A549 treated with Mapracorat at 1 μM for 4 hours (cell line): Measurements from ENCODE around the gene JADE2. TPM values are rescaled to one million over a fixed set of nuclear protein-coding genes. Genes with fewer than 3 reads are reported as not detected.

Experiments used
- total RNA-seq: library from RNA; stranded (reverse); fragments of 200-300 nt; extraction: Qiagen RNA extraction; gene quantifications from 5 replicates; pipeline ENCODE4 v1.2.3, GENCODE V29; 2022

JADE2 gene
- 28.9 to 41.2 TPM (median 37.8 TPM) in 5 replicates for total RNA-seq

DNA sequence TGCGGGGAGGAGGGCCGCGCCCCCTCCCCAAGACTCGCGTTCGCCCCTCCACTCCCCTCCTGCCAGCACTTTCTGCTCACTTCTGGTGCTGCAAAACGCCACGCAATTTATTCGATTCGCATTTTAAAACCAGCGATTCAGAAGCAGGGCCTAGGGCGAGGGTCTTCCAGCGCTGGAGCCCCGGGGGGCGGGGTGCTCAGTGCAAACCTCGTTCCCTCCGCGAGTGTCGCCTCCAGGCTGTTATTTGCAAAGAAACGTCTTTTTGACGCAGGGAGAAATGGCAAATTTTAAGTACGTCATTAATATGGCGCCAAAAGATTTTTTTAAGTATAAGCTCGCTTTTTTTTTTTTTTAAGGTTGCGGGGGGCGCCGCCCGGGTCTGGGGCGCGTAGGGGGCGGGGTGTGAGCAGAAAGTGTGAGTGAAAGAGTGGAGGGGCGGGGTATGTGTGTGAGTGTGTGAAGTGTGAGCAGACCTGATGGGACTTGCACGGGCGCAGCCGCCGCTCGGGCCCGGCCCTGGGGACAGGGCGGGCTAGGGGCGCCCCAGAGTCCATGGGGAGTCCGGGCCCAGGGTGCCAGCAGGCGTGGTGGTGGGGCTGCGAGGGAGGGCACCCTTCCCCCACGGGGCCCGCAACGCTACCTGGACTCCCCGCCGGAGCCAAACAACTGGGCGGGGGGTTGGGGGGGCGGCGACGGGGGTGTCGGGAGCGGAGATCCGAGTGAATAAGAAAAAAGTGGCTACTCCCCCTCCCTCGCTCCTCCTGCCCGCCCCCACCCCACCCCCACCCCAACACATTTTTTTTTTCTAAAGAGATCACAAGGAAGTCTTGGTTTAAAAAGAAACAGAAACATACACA is at the start of gene JADE2:
Gene JADE2, plus strand, starts transcription at position 845 of the 857 bp plus-strand sequence. CDS start 10,188 bp downstream, outside the sequence.

Other genes starting within 250 kb of the JADE2 start
- gene CDKL3, start 158.5 kb upstream of the JADE2 start, total RNA-seq: 0.99 to 2.4 TPM (median 1.2 TPM) in 5 replicates
- 51.0 to 79.0 TPM (median 61.5 TPM) in 5 replicates for gene UBE2B, start 154.1 kb upstream of the JADE2 start, total RNA-seq
- 39.6 to 49.6 TPM (median 47.0 TPM) in 5 replicates for gene CDKN2AIPNL, start 113.8 kb upstream of the JADE2 start, total RNA-seq
- gene SAR1B, start 107.2 kb downstream of the JADE2 start, total RNA-seq: 43.7 to 69.4 TPM (median 46.8 TPM) in 5 replicates
- 11.3 to 15.7 TPM (median 13.4 TPM) in 5 replicates for gene SEC24A, start 123.1 kb downstream of the JADE2 start, total RNA-seq
- gene CAMLG, start 212.9 kb downstream of the JADE2 start, total RNA-seq: 23.5 to 29.6 TPM (median 26.1 TPM) in 5 replicates
- gene DDX46, start 233.1 kb downstream of the JADE2 start, total RNA-seq: 51.4 to 68.6 TPM (median 62.7 TPM) in 5 replicates